GM21390 (cell line): ENCODE data around the gene PICK1.

Experiments used
- ATAC-seq: cut with Tn5 transposase; IDR thresholded peaks from one replicate; pipeline ENCODE4 v1.9.1; 2021; ENCODE audit not compliant: unreplicated experiment

PICK1 gene

GRCh38 chr22:38056969-38057891 is at the start of gene PICK1:
PICK1 (plus strand) TSS chr22:38057404; CDS start chr22:38057810, 406 bp downstream.
- no peak for ATAC-seq

- ATAC-seq: no peak
Measured at GRCh38 chr22:38009000-38009806, 48.0 kb upstream of the PICK1 start.

- no peak for ATAC-seq
Measured at GRCh38 chr22:38012604-38013072, 44.6 kb upstream of the PICK1 start.

GRCh38 chr22:38014083-38014482 is 43.1 kb upstream of the PICK1 start:
- no peak for ATAC-seq

GRCh38 chr22:38016182-38017151 is 40.7 kb upstream of the PICK1 start:
- ATAC-seq: no peak

GRCh38 chr22:38017272-38017920 is 39.8 kb upstream of the PICK1 start:
- no peak for ATAC-seq

- ATAC-seq: no peak
Measured at GRCh38 chr22:38017939-38018885, 39.0 kb upstream of the PICK1 start.

GRCh38 chr22:38018938-38019827 is 38.0 kb upstream of the PICK1 start:
- ATAC-seq: no peak

- ATAC-seq: no peak
Measured at GRCh38 chr22:38021206-38021605, 36.0 kb upstream of the PICK1 start.

- no peak for ATAC-seq
Measured at GRCh38 chr22:38023045-38023444, 34.2 kb upstream of the PICK1 start.

GRCh38 chr22:38025514-38025913 is 31.7 kb upstream of the PICK1 start:
- ATAC-seq: no peak

- no peak for ATAC-seq
Measured at GRCh38 chr22:38026130-38027111, 30.8 kb upstream of the PICK1 start.

- ATAC-seq: no peak
Measured at GRCh38 chr22:38027487-38027886, 29.7 kb upstream of the PICK1 start.

GRCh38 chr22:38028344-38029130 is 28.7 kb upstream of the PICK1 start:
- ATAC-seq: no peak

GRCh38 chr22:38029370-38029769 is 27.8 kb upstream of the PICK1 start:
- ATAC-seq: no peak

- ATAC-seq: no peak
Measured at GRCh38 chr22:38029901-38030300, 27.3 kb upstream of the PICK1 start.
